Stimulated activated naive B cell treated with anti-CD40 and anti-IgM and Interleukin-4, amounts not matched to agents 10 μg/mL and 1 μg/mL and 100 μg/mL, for 72 hours (primary cell): ENCODE measurements around the gene MYCL.

Experiments used
- ATAC-seq, 2 donors: fragments of 150-1000 bp; cut with Tn5 transposase; replicated peaks; 2 replicates each; pipeline ENCODE4 v1.10.0; 2021; ENCODE audit warnings: moderate library complexity in 1 of 2
- DNase-seq: peaks from one replicate; pipeline ENCODE4 v3.0.0; 2021
- H3K27ac Mint-ChIP-seq: one replicate; pipeline ENCODE4 v1.8.0; 2022; ENCODE audit warnings: mild to moderate bottlenecking, mixed read lengths
- H3K27me3 Mint-ChIP-seq, 2 donors: one replicate each; pipeline ENCODE4 v1.8.0; 2022; ENCODE audit warnings: mixed read lengths in 2 of 2
- H3K36me3 Mint-ChIP-seq, 2 donors: one replicate each; pipeline ENCODE4 v1.8.0; 2022; ENCODE audit warnings: mixed read lengths in 2 of 2, mild to moderate bottlenecking in 1 of 2
- H3K4me1 Mint-ChIP-seq, 2 donors: one replicate each; pipeline ENCODE4 v1.8.0; 2022; ENCODE audit warnings: mixed read lengths in 2 of 2, mild to moderate bottlenecking in 1 of 2
- H3K4me3 Mint-ChIP-seq, 2 donors: one replicate each; pipeline ENCODE4 v1.8.0; 2022; ENCODE audit warnings: mild to moderate bottlenecking in 2 of 2, mixed read lengths in 2 of 2, moderate library complexity in 1 of 2
- H3K9me3 Mint-ChIP-seq, 2 donors: one replicate each; pipeline ENCODE4 v1.8.0; 2022; ENCODE audit warnings: mixed read lengths in 2 of 2, mild to moderate bottlenecking in 1 of 2

Gene MYCL

GRCh38 chr1:39863177-39863576 lies 38.5 kb downstream of the MYCL start:
- H3K4me1 Mint-ChIP-seq = peaks cover 11 to 16% of the 10 kb centered on the region in 2 donors
- no peaks in the 10 kb centered on the region for H3K27me3 Mint-ChIP-seq
- DNase-seq (no peak), ATAC-seq (no peak)
- H3K36me3 Mint-ChIP-seq = peaks cover 26 to 29% of the 10 kb centered on the region in 2 donors
- H3K9me3 Mint-ChIP-seq = no peaks in the 10 kb centered on the region
- H3K27ac Mint-ChIP-seq = no peak overlapping the region
- H3K4me3 Mint-ChIP-seq = no peak overlapping the region

GRCh38 chr1:39861003-39861402 lies 40.7 kb downstream of the MYCL start:
- ATAC-seq = no peak
- no peak for DNase-seq
- Mint-ChIP-seq H3K9me3 (no peaks in the 10 kb centered on the region), H3K4me3 (no peak overlapping the region), H3K27ac (peak overlapping the region; percentile 2), H3K4me1 (peaks cover 11 to 14% of the 10 kb centered on the region in 2 donors), H3K27me3 (no peaks in the 10 kb centered on the region), H3K36me3 (peaks cover 25 to 29% of the 10 kb centered on the region in 2 donors)

GRCh38 chr1:39859859-39860812 lies 41.6 kb downstream of the MYCL start:
- no peak overlapping the region for H3K4me3 Mint-ChIP-seq
- DNase-seq (no peak), ATAC-seq (no peak)
- H3K27me3 Mint-ChIP-seq = no peaks in the 10 kb centered on the region
- H3K36me3 Mint-ChIP-seq = peaks cover 24 to 30% of the 10 kb centered on the region in 2 donors
- H3K27ac Mint-ChIP-seq = no peak overlapping the region
- H3K4me1 Mint-ChIP-seq = peaks cover 6 to 8% of the 10 kb centered on the region in 2 donors
- H3K9me3 Mint-ChIP-seq = no peaks in the 10 kb centered on the region

GRCh38 chr1:39858315-39858714 lies 43.4 kb downstream of the MYCL start:
- ATAC-seq (no peak), DNase-seq (no peak)
- Mint-ChIP-seq H3K36me3 (peaks cover 19 to 30% of the 10 kb centered on the region in 2 donors), H3K4me1 (peaks cover 0 to 3% of the 10 kb centered on the region in 2 donors), H3K27me3 (no peaks in the 10 kb centered on the region), H3K27ac (no peak overlapping the region), H3K4me3 (no peak overlapping the region), H3K9me3 (no peaks in the 10 kb centered on the region)

DNA sequence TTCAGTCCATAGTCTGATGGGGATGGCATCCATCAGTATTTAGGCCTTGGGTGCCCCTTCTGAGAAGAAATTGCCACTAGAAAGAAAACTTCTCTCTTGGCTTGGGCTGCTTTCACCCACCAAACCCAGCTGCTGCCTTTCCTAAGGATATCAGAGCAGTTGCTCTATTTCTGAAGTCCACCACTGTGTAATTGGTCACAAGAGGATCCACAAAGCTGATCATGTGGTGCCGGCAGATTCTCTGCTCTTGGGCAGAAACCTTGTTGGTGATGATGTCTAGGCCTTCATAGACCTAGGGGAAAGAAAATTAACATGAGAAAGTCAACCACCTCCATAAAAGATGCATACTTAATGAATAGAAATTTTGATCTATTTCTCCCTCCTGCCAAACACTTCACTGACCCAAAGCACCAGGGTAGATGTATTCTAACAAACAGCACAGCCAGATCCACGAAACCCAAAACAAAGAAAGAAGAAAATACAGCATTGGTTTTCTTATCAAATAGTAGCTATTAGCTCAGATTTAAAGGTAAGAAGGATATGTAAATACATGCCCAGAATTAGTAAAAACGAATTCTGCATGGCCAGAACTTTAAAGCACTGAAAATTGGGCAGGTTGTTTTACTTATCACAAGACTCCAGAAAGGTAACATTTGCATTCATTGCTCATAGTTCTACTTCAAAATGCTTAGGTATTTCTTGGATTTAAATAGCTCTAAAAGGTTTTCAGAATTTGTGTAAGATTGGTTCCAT lies 44.4 kb downstream of the MYCL start:
- H3K4me1 Mint-ChIP-seq = peaks cover 0 to 3% of the 10 kb centered on the region in 2 donors
- DNase-seq (no peak), ATAC-seq (no peak)
- no peaks in the 10 kb centered on the region for H3K27me3 Mint-ChIP-seq
- H3K27ac Mint-ChIP-seq = no peak overlapping the region
- H3K36me3 Mint-ChIP-seq = peaks cover 19 to 36% of the 10 kb centered on the region in 2 donors
- H3K9me3 Mint-ChIP-seq = no peaks in the 10 kb centered on the region
- no peak overlapping the region for H3K4me3 Mint-ChIP-seq

DNA sequence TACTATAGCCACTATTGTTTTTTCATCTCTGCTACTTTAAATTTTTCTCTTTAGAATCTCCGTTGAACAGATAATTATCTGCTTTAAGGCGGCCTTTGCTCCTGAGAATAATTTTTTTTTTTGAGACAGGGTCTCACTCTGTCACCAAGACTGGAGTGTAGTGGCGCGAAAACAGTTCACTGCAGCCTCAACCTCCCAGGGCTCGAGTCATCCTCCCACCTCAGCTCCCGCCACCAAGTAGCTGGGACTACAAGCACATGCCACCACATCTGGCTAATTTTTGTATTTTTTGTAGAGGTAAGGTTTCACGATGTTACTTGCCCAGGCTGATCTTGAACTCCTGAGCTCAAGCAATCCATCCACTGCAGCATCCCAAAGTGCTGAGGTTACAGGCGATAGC lies 47.0 kb downstream of the MYCL start:
- no peaks in the 10 kb centered on the region for H3K9me3 Mint-ChIP-seq
- H3K27me3 Mint-ChIP-seq = no peaks in the 10 kb centered on the region
- no peak overlapping the region for H3K27ac Mint-ChIP-seq
- no peak overlapping the region for H3K4me3 Mint-ChIP-seq
- peaks cover 13 to 29% of the 10 kb centered on the region in 2 donors for H3K36me3 Mint-ChIP-seq
- no peak for ATAC-seq
- H3K4me1 Mint-ChIP-seq = no peaks in the 10 kb centered on the region
- DNase-seq = no peak

GRCh38 chr1:39854314-39854713 lies 47.4 kb downstream of the MYCL start:
- DNase-seq = no peak
- H3K4me3 Mint-ChIP-seq = no peak overlapping the region
- ATAC-seq = no peak
- peaks cover 13 to 33% of the 10 kb centered on the region in 2 donors for H3K36me3 Mint-ChIP-seq
- no peaks in the 10 kb centered on the region for H3K27me3 Mint-ChIP-seq
- H3K4me1 Mint-ChIP-seq = no peaks in the 10 kb centered on the region
- H3K27ac Mint-ChIP-seq = no peak overlapping the region
- H3K9me3 Mint-ChIP-seq = no peaks in the 10 kb centered on the region

GRCh38 chr1:39852876-39853275 lies 48.8 kb downstream of the MYCL start:
- Mint-ChIP-seq H3K4me3 (no peak overlapping the region), H3K27ac (no peak overlapping the region), H3K27me3 (no peaks in the 10 kb centered on the region), H3K36me3 (peaks cover 17 to 40% of the 10 kb centered on the region in 2 donors), H3K4me1 (no peaks in the 10 kb centered on the region), H3K9me3 (no peaks in the 10 kb centered on the region)
- DNase-seq = no peak
- ATAC-seq = no peak

DNA sequence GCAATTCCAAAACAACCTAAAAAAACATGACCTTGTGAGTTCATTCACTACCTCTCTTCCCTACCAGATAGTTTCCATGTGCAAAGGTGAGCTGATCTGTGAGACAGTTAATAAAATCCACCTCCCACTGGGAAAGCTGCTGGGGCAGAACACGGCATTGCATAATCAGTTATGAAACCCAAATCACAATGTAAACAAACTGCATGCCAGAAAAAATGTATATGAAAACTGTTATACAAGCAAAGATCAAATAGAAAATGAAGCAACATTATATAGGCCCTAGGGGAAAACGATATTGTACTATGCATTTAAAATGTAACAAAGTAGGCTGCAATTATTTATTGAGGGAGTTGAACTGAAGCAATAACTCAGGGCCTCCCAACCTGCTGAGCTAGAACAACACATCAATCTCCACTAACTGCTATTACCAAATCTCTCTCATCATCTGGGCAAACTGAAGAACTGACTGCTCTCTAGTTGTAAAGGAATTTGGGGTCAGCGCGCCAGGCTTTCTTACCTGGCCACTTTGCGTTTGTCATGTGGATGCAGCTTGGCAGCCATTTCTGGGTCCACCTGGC lies 49.4 kb downstream of the MYCL start:
- Mint-ChIP-seq H3K9me3 (no peaks in the 10 kb centered on the region), H3K36me3 (peaks cover 19 to 45% of the 10 kb centered on the region in 2 donors)
- no peak for ATAC-seq

GRCh38 chr1:39850606-39851216 lies 51.0 kb downstream of the MYCL start:
- no peak overlapping the region for H3K4me3 Mint-ChIP-seq
- H3K36me3 Mint-ChIP-seq = peaks cover 25 to 60% of the 10 kb centered on the region in 2 donors
- peaks cover 4 to 11% of the 10 kb centered on the region in 2 donors for H3K4me1 Mint-ChIP-seq
- no peak overlapping the region for H3K27ac Mint-ChIP-seq
- DNase-seq (no peak), ATAC-seq (no peak)
- H3K27me3 Mint-ChIP-seq = no peaks in the 10 kb centered on the region
- no peaks in the 10 kb centered on the region for H3K9me3 Mint-ChIP-seq

More for the DNA sequence above, 49.4 kb downstream of the MYCL start:
- H3K27ac Mint-ChIP-seq = no peak overlapping the region
- no peaks in the 10 kb centered on the region for H3K4me1 Mint-ChIP-seq
- no peak for DNase-seq
- no peaks in the 10 kb centered on the region for H3K27me3 Mint-ChIP-seq
- H3K4me3 Mint-ChIP-seq = no peak overlapping the region

DNA sequence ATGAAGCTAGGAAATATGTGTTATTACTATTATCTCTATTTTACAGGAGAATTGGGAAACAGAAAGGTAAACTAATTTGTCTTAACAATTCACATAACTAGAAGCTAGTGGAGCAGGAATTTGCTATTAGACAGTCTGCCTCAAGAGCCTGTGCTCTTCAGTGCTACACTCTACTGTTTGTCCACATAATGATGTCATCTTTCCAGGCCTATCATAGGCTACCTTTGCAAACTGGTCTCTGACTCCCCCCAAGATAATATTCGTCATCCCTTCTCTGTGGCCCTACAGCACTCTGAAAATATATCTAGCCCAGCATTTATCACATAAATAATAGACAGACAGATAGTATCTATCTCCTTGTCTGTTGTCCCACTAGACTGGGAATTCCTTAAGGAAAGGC lies 52.5 kb downstream of the MYCL start:
- no peak for ATAC-seq
- Mint-ChIP-seq H3K36me3 (peaks cover 30 to 54% of the 10 kb centered on the region in 2 donors), H3K27me3 (no peaks in the 10 kb centered on the region), H3K27ac (no peak overlapping the region), H3K4me3 (no peak overlapping the region), H3K9me3 (no peaks in the 10 kb centered on the region), H3K4me1 (peaks cover 8 to 19% of the 10 kb centered on the region in 2 donors)
- DNase-seq = no peak

GRCh38 chr1:39847940-39848339 lies 53.8 kb downstream of the MYCL start:
- no peaks in the 10 kb centered on the region for H3K27me3 Mint-ChIP-seq
- no peak overlapping the region for H3K4me3 Mint-ChIP-seq
- DNase-seq (no peak), ATAC-seq (no peak)
- no peaks in the 10 kb centered on the region for H3K9me3 Mint-ChIP-seq
- peaks cover 8 to 29% of the 10 kb centered on the region in 2 donors for H3K4me1 Mint-ChIP-seq
- no peak overlapping the region for H3K27ac Mint-ChIP-seq
- H3K36me3 Mint-ChIP-seq = peaks cover 36 to 58% of the 10 kb centered on the region in 2 donors

DNA sequence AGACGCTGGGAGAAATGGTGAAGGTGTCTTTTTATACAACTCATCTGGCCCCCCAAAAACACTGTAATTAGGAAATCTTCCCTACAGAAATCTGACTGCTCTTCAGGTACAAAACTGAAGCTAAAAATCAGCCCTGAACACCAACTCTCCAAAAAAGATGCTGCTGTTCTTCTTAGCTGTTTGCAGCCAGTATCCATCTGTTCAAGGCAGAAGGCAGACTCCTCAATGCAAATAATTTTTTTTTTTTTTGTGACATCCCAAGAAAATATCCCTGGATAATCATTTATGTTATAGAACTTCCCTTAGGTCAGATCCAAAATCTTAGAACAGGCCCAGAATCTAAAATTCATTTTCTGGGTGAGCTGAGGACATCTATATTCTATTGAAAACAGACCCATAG lies 54.9 kb downstream of the MYCL start:
- H3K4me1 Mint-ChIP-seq = peaks cover 8 to 31% of the 10 kb centered on the region in 2 donors
- DNase-seq = no peak
- no peaks in the 10 kb centered on the region for H3K27me3 Mint-ChIP-seq
- peaks cover 38 to 58% of the 10 kb centered on the region in 2 donors for H3K36me3 Mint-ChIP-seq
- ATAC-seq = no peak
- H3K9me3 Mint-ChIP-seq = no peaks in the 10 kb centered on the region
- H3K27ac Mint-ChIP-seq = no peak overlapping the region
- no peak overlapping the region for H3K4me3 Mint-ChIP-seq
